ENCODE data around the gene PPP1R12C.

- TF ChIP-seq EZH2 (IDR thresholded peaks at IDR 0.05; ENCODE audit: borderline replicate concordance, low read length) (no peak), CTCF (conservative IDR thresholded peaks at IDR 0.05 in 1 of 2, IDR thresholded peaks at IDR 0.05 in 1 of 2; ENCODE audit: extremely low read depth in 1 of 2, insufficient read depth in 1 of 2, low read depth in 1 of 2, low read length in 2 of 2) (no peak)
These were observed 7.7 kb downstream of the PPP1R12C start for GRCh38 chr19:55109527-55110291.
